ENCODE results near the gene AAK1. TPM values are rescaled to one million over a fixed set of nuclear protein-coding genes. Genes with fewer than 3 reads are reported as not detected.

Gene AAK1
- polyA plus RNA-seq, 1 donor from 2014 or later = 6.0 TPM

GRCh38 chr2:69489793-69490192 lies 153.7 kb downstream of the AAK1 start:
- peaks cover 7% of the 10 kb centered on the region for H3K27me3 Mint-ChIP-seq

GRCh38 chr2:69483696-69484095 lies 159.8 kb downstream of the AAK1 start:
- H3K9me3 Mint-ChIP-seq = peaks cover 0 to 2% (median 0%) of the 10 kb centered on the region in 3 donors
- peaks cover 7% of the 10 kb centered on the region for H3K27me3 Mint-ChIP-seq
- no peaks in the 10 kb centered on the region for H3K36me3 Mint-ChIP-seq
- no peak overlapping the region for H3K4me3 Mint-ChIP-seq
- no peak overlapping the region for H3K27ac Mint-ChIP-seq
- H3K4me1 Mint-ChIP-seq = peaks cover 9 to 13% (median 12%) of the 10 kb centered on the region in 3 donors

More at GRCh38 chr2:69489793-69490192, 153.7 kb downstream of the AAK1 start:
- peak overlapping the region in 1 of 3 donors; percentile 33 for H3K27ac Mint-ChIP-seq
- H3K4me1 Mint-ChIP-seq = peaks cover 0 to 4% (median 3%) of the 10 kb centered on the region in 3 donors
- no peak overlapping the region for H3K4me3 Mint-ChIP-seq
- peaks cover 4% of the 10 kb centered on the region for H3K36me3 Mint-ChIP-seq
- H3K9me3 Mint-ChIP-seq = peaks cover 0 to 3% (median 2%) of the 10 kb centered on the region in 3 donors

- Mint-ChIP-seq H3K4me3 (peak overlapping the region in 1 of 4 donors; percentile 55), H3K4me1 (peaks cover 9 to 13% (median 12%) of the 10 kb centered on the region in 3 donors), H3K27ac (no peak overlapping the region), H3K9me3 (no peaks in the 10 kb centered on the region), H3K27me3 (peaks cover 7% of the 10 kb centered on the region), H3K36me3 (no peaks in the 10 kb centered on the region)
Measured at GRCh38 chr2:69483024-69483423, 160.5 kb downstream of the AAK1 start.

GRCh38 chr2:69482471-69482870 lies 161.1 kb downstream of the AAK1 start:
- peaks cover 9 to 18% (median 15%) of the 10 kb centered on the region in 3 donors for H3K4me1 Mint-ChIP-seq
- H3K27me3 Mint-ChIP-seq = peaks cover 7% of the 10 kb centered on the region
- H3K27ac Mint-ChIP-seq = peak overlapping the region in 1 of 3 donors; percentile 12
- H3K36me3 Mint-ChIP-seq = no peaks in the 10 kb centered on the region
- peak overlapping the region in 1 of 4 donors; percentile 15 for H3K4me3 Mint-ChIP-seq
- no peaks in the 10 kb centered on the region for H3K9me3 Mint-ChIP-seq

GRCh38 chr2:69481421-69481820 lies 162.1 kb downstream of the AAK1 start:
- Mint-ChIP-seq H3K4me3 (no peak overlapping the region), H3K27me3 (peaks cover 7% of the 10 kb centered on the region), H3K36me3 (no peaks in the 10 kb centered on the region), H3K9me3 (no peaks in the 10 kb centered on the region), H3K4me1 (peaks cover 9 to 19% (median 16%) of the 10 kb centered on the region in 3 donors), H3K27ac (no peak overlapping the region)

- no peaks in the 10 kb centered on the region for H3K36me3 Mint-ChIP-seq
Measured at GRCh38 chr2:69477627-69478026, 165.9 kb downstream of the AAK1 start.

GRCh38 chr2:69474688-69475087 lies 168.9 kb downstream of the AAK1 start:
- Mint-ChIP-seq H3K4me1 (peaks cover 0 to 12% (median 8%) of the 10 kb centered on the region in 3 donors), H3K27me3 (peaks cover 8% of the 10 kb centered on the region), H3K27ac (no peak overlapping the region), H3K9me3 (no peaks in the 10 kb centered on the region), H3K36me3 (no peaks in the 10 kb centered on the region), H3K4me3 (no peak overlapping the region)

More at GRCh38 chr2:69477627-69478026, 165.9 kb downstream of the AAK1 start:
- Mint-ChIP-seq H3K27me3 (peaks cover 1% of the 10 kb centered on the region), H3K27ac (no peak overlapping the region), H3K4me3 (no peak overlapping the region), H3K4me1 (peaks cover 4 to 15% (median 12%) of the 10 kb centered on the region in 3 donors), H3K9me3 (no peaks in the 10 kb centered on the region)

GRCh38 chr2:69471793-69472192 lies 171.7 kb downstream of the AAK1 start:
- Mint-ChIP-seq H3K27me3 (peaks cover 10% of the 10 kb centered on the region), H3K27ac (no peak overlapping the region), H3K4me3 (no peak overlapping the region), H3K9me3 (no peaks in the 10 kb centered on the region), H3K36me3 (no peaks in the 10 kb centered on the region), H3K4me1 (peaks cover 0 to 6% (median 5%) of the 10 kb centered on the region in 3 donors)

GRCh38 chr2:69470911-69471310 lies 172.6 kb downstream of the AAK1 start:
- Mint-ChIP-seq H3K36me3 (no peaks in the 10 kb centered on the region), H3K4me3 (no peak overlapping the region), H3K27me3 (peaks cover 10% of the 10 kb centered on the region), H3K9me3 (no peaks in the 10 kb centered on the region), H3K27ac (no peak overlapping the region), H3K4me1 (peaks cover 0 to 5% (median 4%) of the 10 kb centered on the region in 3 donors)

GRCh38 chr2:69469784-69470183 lies 173.8 kb downstream of the AAK1 start:
- no peaks in the 10 kb centered on the region for H3K9me3 Mint-ChIP-seq
- peaks cover 1% of the 10 kb centered on the region for H3K36me3 Mint-ChIP-seq
- peaks cover 10% of the 10 kb centered on the region for H3K27me3 Mint-ChIP-seq
- no peak overlapping the region for H3K27ac Mint-ChIP-seq
- H3K4me3 Mint-ChIP-seq = no peak overlapping the region
- no peaks in the 10 kb centered on the region for H3K4me1 Mint-ChIP-seq

- no peak overlapping the region for H3K27ac Mint-ChIP-seq
- H3K9me3 Mint-ChIP-seq = no peaks in the 10 kb centered on the region
- H3K27me3 Mint-ChIP-seq = peaks cover 11% of the 10 kb centered on the region
- H3K4me3 Mint-ChIP-seq = no peak overlapping the region
- no peaks in the 10 kb centered on the region for H3K4me1 Mint-ChIP-seq
- H3K36me3 Mint-ChIP-seq = peaks cover 1% of the 10 kb centered on the region
Measured at GRCh38 chr2:69469375-69469774, 174.2 kb downstream of the AAK1 start.

GRCh38 chr2:69466728-69467127 lies 176.8 kb downstream of the AAK1 start:
- H3K27ac Mint-ChIP-seq = no peak overlapping the region
- no peaks in the 10 kb centered on the region for H3K4me1 Mint-ChIP-seq
- no peak overlapping the region for H3K4me3 Mint-ChIP-seq
- peaks cover 0 to 2% (median 0%) of the 10 kb centered on the region in 3 donors for H3K9me3 Mint-ChIP-seq
- peaks cover 4% of the 10 kb centered on the region for H3K36me3 Mint-ChIP-seq
- peaks cover 11% of the 10 kb centered on the region for H3K27me3 Mint-ChIP-seq

GRCh38 chr2:69465513-69466456 lies 177.8 kb downstream of the AAK1 start:
- Mint-ChIP-seq H3K4me1 (no peaks in the 10 kb centered on the region), H3K4me3 (no peak overlapping the region), H3K36me3 (peaks cover 4% of the 10 kb centered on the region), H3K9me3 (peaks cover 0 to 2% (median 0%) of the 10 kb centered on the region in 3 donors), H3K27me3 (peaks cover 7% of the 10 kb centered on the region), H3K27ac (no peak overlapping the region)

GRCh38 chr2:69464575-69464974 lies 179.0 kb downstream of the AAK1 start:
- H3K27ac Mint-ChIP-seq = no peak overlapping the region
- H3K4me3 Mint-ChIP-seq = no peak overlapping the region
- peaks cover 4% of the 10 kb centered on the region for H3K27me3 Mint-ChIP-seq
- peaks cover 4% of the 10 kb centered on the region for H3K36me3 Mint-ChIP-seq
- H3K4me1 Mint-ChIP-seq = peaks cover 0 to 2% (median 0%) of the 10 kb centered on the region in 3 donors
- peaks cover 0 to 2% (median 0%) of the 10 kb centered on the region in 3 donors for H3K9me3 Mint-ChIP-seq

- H3K36me3 Mint-ChIP-seq = peaks cover 4% of the 10 kb centered on the region
- no peak overlapping the region for H3K4me3 Mint-ChIP-seq
- peaks cover 0 to 2% (median 0%) of the 10 kb centered on the region in 3 donors for H3K4me1 Mint-ChIP-seq
- H3K9me3 Mint-ChIP-seq = peaks cover 0 to 2% (median 1%) of the 10 kb centered on the region in 3 donors
- H3K27me3 Mint-ChIP-seq = peaks cover 2% of the 10 kb centered on the region
- H3K27ac Mint-ChIP-seq = no peak overlapping the region
Measured at GRCh38 chr2:69462780-69463179, 180.8 kb downstream of the AAK1 start.

Measured in IgD-negative memory B cell (primary cell).